Fibroblast of the aortic adventitia (primary cell): Measurements from ENCODE around the gene PSORS1C1. TPM values are rescaled to one million over a fixed set of nuclear protein-coding genes. Genes with fewer than 3 reads are reported as not detected.
"Not testable (repeated sequence)": the region's sequence is repeated elsewhere in the genome, so short reads cannot be mapped to it uniquely, and the experiment has no call there.

Experiments used
- DNase-seq: peaks from one replicate; pipeline ENCODE4 v3.0.0-alpha.2; 2010; ENCODE audit warnings: low read depth
- H3K4me3 ChIP-seq: 2 replicates; pipeline ENCODE4 v1.5.1; 2011; ENCODE audit warnings: low read depth, mild to moderate bottlenecking, control low read depth, low read length, moderate library complexity
- CTCF ChIP-seq: IDR thresholded peaks from 2 replicates; pipeline ENCODE4 v1.5.1; 2011; ENCODE audit warnings: mild to moderate bottlenecking, low read length, control low read depth, inconsistent platforms; ENCODE audit not compliant: insufficient read depth
- total RNA-seq: library from RNA; depleted of rRNA; stranded (reverse); fragments of >200 nt; gene quantifications from 2 replicates; pipeline ENCODE4 v1.2.3, GENCODE V29; 2012; ENCODE audit warnings: low replicate concordance

Gene PSORS1C1
- 1.2 and 7.0 TPM in 2 replicates for total RNA-seq

GRCh38 chr6:31114541-31114878 lies at the start of gene PSORS1C1:
TSS of gene PSORS1C1 (plus strand) at chr6:31114800. CDS start at chr6:31129633, 14,833 bp downstream.
- peak; percentile 97 for DNase-seq
- peak within 1 kb of the TSS; percentile 59 for H3K4me3 ChIP-seq
- no peak for TF ChIP-seq CTCF

GRCh38 chr6:31065556-31065955 lies 49.0 kb upstream of the PSORS1C1 start:
- no peak for TF ChIP-seq CTCF
- no peak overlapping the region for H3K4me3 ChIP-seq
- DNase-seq: no peak

- not testable (repeated sequence) for H3K4me3 ChIP-seq, DNase-seq
Observed at GRCh38 chr6:31067028-31067427, 47.6 kb upstream of the PSORS1C1 start.

- not testable (repeated sequence) for DNase-seq
Observed at GRCh38 chr6:31067891-31068668, 46.5 kb upstream of the PSORS1C1 start.

GRCh38 chr6:31068669-31069340 lies 45.8 kb upstream of the PSORS1C1 start:
- no peak overlapping the region for H3K4me3 ChIP-seq
- TF ChIP-seq CTCF: peak; percentile 93
- DNase-seq: peak; percentile 82

More at GRCh38 chr6:31067891-31068668, 46.5 kb upstream of the PSORS1C1 start:
- not testable (repeated sequence) for H3K4me3 ChIP-seq

- peak; percentile 86 for TF ChIP-seq CTCF
Observed at GRCh38 chr6:31070711-31071197, 43.8 kb upstream of the PSORS1C1 start.

GRCh38 chr6:31074401-31074800 lies 40.2 kb upstream of the PSORS1C1 start:
- TF ChIP-seq CTCF: no peak
- no peak overlapping the region for H3K4me3 ChIP-seq
- DNase-seq: no peak

More at GRCh38 chr6:31070711-31071197, 43.8 kb upstream of the PSORS1C1 start:
- DNase-seq: peak; percentile 86
- H3K4me3 ChIP-seq: no peak overlapping the region
